GM23338 (cell line): Measurements from ENCODE around the gene FGD3. TPM values are rescaled to one million over a fixed set of nuclear protein-coding genes. Genes with fewer than 3 reads are reported as not detected.

Experiments used
- ATAC-seq: fragments of 200-7000 bp; cut with Tn5 transposase; 3 replicates; pipeline ENCODE4 v1.9.1; 2020
- DNase-seq: peaks from one replicate; pipeline ENCODE4 v3.0.0-alpha.2; 2015; ENCODE audit warnings: low spot score
- H2AFZ ChIP-seq: fragments of 200-600 bp; sonication (generic); 2 replicates; pipeline ENCODE4 v1.8.0; 2016; ENCODE audit warnings: antibody characterized with exemption, mild to moderate bottlenecking, moderate library complexity
- H3F3A ChIP-seq: fragments of 200-600 bp; sonication (generic); replicated peaks from 2 replicates; pipeline ENCODE4 v1.8.0; 2017; ENCODE audit warnings: antibody characterized with exemption, mixed run types, low read depth
- H3K27ac ChIP-seq: fragments of 200-600 bp; sonication (generic); 2 replicates; pipeline ENCODE4 v1.6.1; 2016; ENCODE audit warnings: low read depth
- H3K27me3 ChIP-seq: fragments of 200-600 bp; sonication (generic); 2 replicates; pipeline ENCODE4 v1.8.0; 2016; ENCODE audit warnings: mild to moderate bottlenecking, mixed run types, moderate library complexity; ENCODE audit not compliant: insufficient read depth
- H3K36me3 ChIP-seq: fragments of 200-600 bp; sonication (generic); 2 replicates; pipeline ENCODE4 v1.8.0; 2016; ENCODE audit warnings: mild to moderate bottlenecking; ENCODE audit not compliant: insufficient read depth
- H3K4me1 ChIP-seq: fragments of 200-600 bp; sonication (generic); 2 replicates; pipeline ENCODE4 v1.8.0; 2016; ENCODE audit warnings: mild to moderate bottlenecking, moderate library complexity; ENCODE audit not compliant: insufficient read depth
- H3K4me2 ChIP-seq: fragments of 200-600 bp; sonication (generic); 2 replicates; pipeline ENCODE4 v1.7.1; 2017; ENCODE audit warnings: mixed run types
- H3K4me3 ChIP-seq: fragments of 200-600 bp; sonication (generic); 2 replicates; pipeline ENCODE4 v1.6.1; 2016; ENCODE audit warnings: mixed run types
- H3K79me2 ChIP-seq: fragments of 200-600 bp; sonication (generic); replicated peaks from 2 replicates; pipeline ENCODE4 v1.8.0; 2017; ENCODE audit warnings: mild to moderate bottlenecking; ENCODE audit not compliant: insufficient read depth
- H3K9me2 ChIP-seq: fragments of 200-600 bp; sonication (generic); 2 replicates; pipeline ENCODE4 v1.8.0; 2017; ENCODE audit not compliant: insufficient read depth
- H4K20me1 ChIP-seq: fragments of 200-600 bp; sonication (generic); replicated peaks from 2 replicates; pipeline ENCODE4 v1.8.0; 2017; ENCODE audit warnings: mild to moderate bottlenecking; ENCODE audit not compliant: insufficient read depth
- H3K27ac Mint-ChIP-seq: 2 replicates; pipeline ENCODE4 v1.8.0; 2020; ENCODE audit warnings: inconsistent platforms, mild to moderate bottlenecking, moderate library complexity, mixed read lengths
- H3K27me3 Mint-ChIP-seq: 3 replicates; pipeline ENCODE4 v1.8.0; 2022; ENCODE audit warnings: low read depth, mild to moderate bottlenecking, moderate library complexity, mixed read lengths, inconsistent platforms; ENCODE audit not compliant: insufficient read depth, poor library complexity
- H3K36me3 Mint-ChIP-seq: 3 replicates; pipeline ENCODE4 v1.8.0; 2021; ENCODE audit warnings: low read depth, mild to moderate bottlenecking, inconsistent platforms, moderate library complexity, mixed read lengths
- H3K4me1 Mint-ChIP-seq: 3 replicates; pipeline ENCODE4 v1.8.0; 2020; ENCODE audit warnings: mild to moderate bottlenecking, inconsistent platforms, mixed read lengths
- H3K4me3 Mint-ChIP-seq: 3 replicates; pipeline ENCODE4 v1.8.0; 2021; ENCODE audit warnings: moderate library complexity, mild to moderate bottlenecking, inconsistent platforms, mixed read lengths
- H3K9me3 Mint-ChIP-seq: 3 replicates; pipeline ENCODE4 v1.8.0; 2020; ENCODE audit warnings: moderate library complexity, mild to moderate bottlenecking, inconsistent platforms, mixed read lengths
- CREB1 ChIP-seq: fragments of 250-450 bp; sonication (Bioruptor Pico); IDR thresholded peaks from 2 replicates; pipeline ENCODE4 v1.5.0; 2020; ENCODE audit warnings: low read depth, mild to moderate bottlenecking, moderate library complexity
- EZH2 ChIP-seq: fragments of 200-600 bp; sonication (generic); IDR thresholded peaks from one replicate; pipeline ENCODE4 v1.8.0; 2017; ENCODE audit warnings: antibody characterized with exemption, mild to moderate bottlenecking, low read depth; ENCODE audit not compliant: unreplicated experiment
- ZNF114 ChIP-seq: fragments of 250-450 bp; sonication (Bioruptor Pico); IDR thresholded peaks from 2 replicates; pipeline ENCODE4 v1.5.0; 2020; ENCODE audit warnings: mild to moderate bottlenecking, moderate library complexity
- polyA plus RNA-seq: library from polyadenylated mRNA; unstranded; fragments of >200 nt; fragmentation: Nextera tagmentation; extraction: Ambion mirVana; gene quantifications from 2 replicates; pipeline ENCODE4 v1.2.1, GENCODE V29; 2016
- total RNA-seq: library from RNA; depleted of rRNA; stranded (reverse); fragments of >200 nt; shearing (Covaris generic); gene quantifications from 2 replicates; pipeline ENCODE4 v1.2.3, GENCODE V29; 2014
- TF ChIP-seq, protein P1 (sequence below): IDR thresholded peaks from 2 replicates; pipeline ENCODE4 v1.6.1; 2016; ENCODE audit warnings: antibody characterized with exemption
- TF ChIP-seq, protein P2 (sequence below), 2 experiments: fragments of 200-600 bp in 1 of 2; sonication (generic) in 1 of 2; conservative IDR thresholded peaks; 2 replicates each; pipeline versions ENCODE4 v1.5.1 to v1.6.1; 2016 to 2017; ENCODE audit warnings: antibody characterized with exemption in 2 of 2, low read depth in 2 of 2, mild to moderate bottlenecking in 2 of 2, moderate library complexity in 1 of 2

FGD3 gene
- total and polyA plus RNA-seq, 2 experiments from 2014 or later, result 0.95 to 1.7 TPM

DNA sequence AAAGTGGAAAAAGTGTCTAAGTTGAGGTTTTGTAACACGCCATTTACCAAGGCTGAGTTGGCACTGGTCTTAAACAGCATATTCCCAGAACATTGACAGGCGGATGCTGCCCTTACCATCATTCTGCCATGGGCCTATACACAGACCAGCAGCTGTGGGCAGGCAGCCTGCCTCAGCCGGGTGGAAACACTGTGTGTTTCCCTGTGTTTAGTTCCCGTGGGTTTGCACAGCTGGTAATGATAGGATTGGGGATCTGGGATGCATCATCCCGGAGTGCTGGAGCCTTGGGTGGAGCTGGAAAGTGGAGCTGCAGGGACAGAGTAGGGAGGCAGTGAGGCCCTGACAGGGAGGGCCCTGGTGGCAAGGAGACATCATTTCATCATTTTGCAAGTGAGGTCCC, 5.5 kb upstream of the FGD3 start (continued):
- TF ChIP-seq, protein P1, sequence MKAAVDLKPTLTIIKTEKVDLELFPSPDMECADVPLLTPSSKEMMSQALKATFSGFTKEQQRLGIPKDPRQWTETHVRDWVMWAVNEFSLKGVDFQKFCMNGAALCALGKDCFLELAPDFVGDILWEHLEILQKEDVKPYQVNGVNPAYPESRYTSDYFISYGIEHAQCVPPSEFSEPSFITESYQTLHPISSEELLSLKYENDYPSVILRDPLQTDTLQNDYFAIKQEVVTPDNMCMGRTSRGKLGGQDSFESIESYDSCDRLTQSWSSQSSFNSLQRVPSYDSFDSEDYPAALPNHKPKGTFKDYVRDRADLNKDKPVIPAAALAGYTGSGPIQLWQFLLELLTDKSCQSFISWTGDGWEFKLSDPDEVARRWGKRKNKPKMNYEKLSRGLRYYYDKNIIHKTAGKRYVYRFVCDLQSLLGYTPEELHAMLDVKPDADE, result no peak
- TF ChIP-seq EZH2 (no peak), ZNF114 (CRISPR knock-in tag) (no peak), CREB1 (CRISPR knock-in tag) (no peak)

DNA sequence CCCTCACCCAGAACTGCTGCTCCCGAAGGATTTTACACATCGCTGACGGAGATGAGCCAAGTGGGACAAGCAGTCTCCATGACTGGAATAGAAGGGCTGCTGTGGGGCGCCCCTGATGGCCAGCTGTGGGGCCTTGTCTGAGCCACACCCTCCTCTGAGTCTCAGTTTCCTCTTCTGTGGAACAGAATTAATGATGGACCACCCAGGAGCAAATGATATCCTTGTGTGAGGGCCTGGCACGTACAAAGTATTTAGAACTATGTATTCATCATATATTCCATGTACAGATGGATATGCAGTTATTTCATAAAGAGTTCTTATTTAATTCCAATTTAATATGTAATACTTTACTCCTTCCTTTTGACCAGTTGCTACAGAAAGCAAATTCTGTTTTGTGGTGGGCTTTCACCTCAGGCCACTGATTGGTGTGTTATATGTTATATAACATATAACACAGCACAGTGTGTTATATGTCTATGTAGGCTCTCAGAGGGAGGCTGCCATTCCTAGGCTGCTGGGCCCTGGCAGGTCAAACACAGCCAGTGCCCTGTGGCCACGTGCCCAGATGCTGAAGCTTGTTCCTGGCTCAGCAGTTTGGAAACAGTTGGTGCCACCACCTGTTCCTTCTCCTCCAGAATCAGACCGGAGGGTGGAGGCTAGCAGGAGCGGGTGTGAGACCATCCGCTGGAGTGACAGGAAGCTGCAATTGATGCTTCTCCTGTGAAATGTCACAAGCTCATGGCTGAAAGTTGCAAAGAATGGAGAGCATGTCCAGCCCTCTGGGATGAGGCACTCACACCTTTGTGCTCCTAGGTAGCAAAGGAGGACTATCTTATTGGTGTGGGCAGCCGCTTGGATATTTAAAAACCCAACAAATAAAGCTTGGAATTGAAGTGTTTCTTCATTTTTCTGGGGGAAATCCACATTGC, 4.4 kb upstream of the FGD3 start:
- H3K4me1 Mint-ChIP-seq, result peaks cover 11% of the 10 kb centered on the region; the same call in 2 of the 3 replicates
- Histone ChIP-seq H3K4me2 (no peak overlapping the region), H4K20me1 (no peaks in the 10 kb centered on the region), H3K4me1 (peaks cover 3% of the 10 kb centered on the region), H3K27ac (no peak overlapping the region), H3F3A (no peaks in the 10 kb centered on the region; the same call in 1 of the 2 replicates), H2AFZ (no peak overlapping the region), H3K79me2 (no peaks in the 10 kb centered on the region), H3K27me3 (no peaks in the 10 kb centered on the region), H3K4me3 (no peak overlapping the region), H3K9me2 (no peaks in the 10 kb centered on the region; the same call in 1 of the 2 replicates), H3K36me3 (no peaks in the 10 kb centered on the region; the same call in 1 of the 2 replicates)
- no peak for TF ChIP-seq ZNF114 (CRISPR knock-in tag)
- H3K4me3 Mint-ChIP-seq, result no peak overlapping the region
- H3K27ac Mint-ChIP-seq, result no peak overlapping the region
- peaks cover 13% of the 10 kb centered on the region for H3K27me3 Mint-ChIP-seq
- peaks cover 21% of the 10 kb centered on the region for H3K9me3 Mint-ChIP-seq
- DNase-seq, result no peak
- no peak for ATAC-seq
- peaks cover 16% of the 10 kb centered on the region for H3K36me3 Mint-ChIP-seq

DNA sequence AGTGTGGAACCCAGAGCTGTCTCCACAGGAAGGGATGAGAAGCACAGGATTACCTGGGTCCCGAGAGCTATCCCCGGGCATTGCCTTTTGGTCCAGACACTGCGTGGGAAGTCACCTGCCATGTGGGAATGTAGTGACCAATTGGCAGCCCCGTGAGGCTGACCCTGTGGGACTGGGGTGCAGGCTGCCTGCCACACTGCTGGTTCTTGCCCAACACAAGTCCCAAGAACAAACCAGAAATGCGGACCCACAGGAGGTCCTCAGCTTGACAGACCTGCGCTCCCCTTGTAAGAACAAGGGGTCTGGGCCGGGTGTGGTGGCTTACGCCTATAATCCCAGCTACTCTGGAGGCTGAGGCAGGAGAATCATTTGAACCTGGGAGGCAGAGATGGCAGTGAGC, 2.4 kb upstream of the FGD3 start:
- no peak for DNase-seq

More for the DNA sequence above, 2.4 kb upstream of the FGD3 start:
- H3K27me3 Mint-ChIP-seq, result peaks cover 11% of the 10 kb centered on the region
- Histone ChIP-seq H3K79me2 (no peaks in the 10 kb centered on the region), H3K36me3 (no peaks in the 10 kb centered on the region; the same call in 1 of the 2 replicates), H3K4me2 (no peak overlapping the region), H3K4me3 (no peak overlapping the region), H3K27ac (no peak overlapping the region), H3K9me2 (no peaks in the 10 kb centered on the region; the same call in 1 of the 2 replicates), H3K4me1 (peaks cover 7% of the 10 kb centered on the region), H2AFZ (no peak overlapping the region), H4K20me1 (no peaks in the 10 kb centered on the region), H3K27me3 (no peaks in the 10 kb centered on the region), H3F3A (no peaks in the 10 kb centered on the region; the same call in 1 of the 2 replicates)
- no peak overlapping the region for H3K4me3 Mint-ChIP-seq
- TF ChIP-seq, protein P2, sequence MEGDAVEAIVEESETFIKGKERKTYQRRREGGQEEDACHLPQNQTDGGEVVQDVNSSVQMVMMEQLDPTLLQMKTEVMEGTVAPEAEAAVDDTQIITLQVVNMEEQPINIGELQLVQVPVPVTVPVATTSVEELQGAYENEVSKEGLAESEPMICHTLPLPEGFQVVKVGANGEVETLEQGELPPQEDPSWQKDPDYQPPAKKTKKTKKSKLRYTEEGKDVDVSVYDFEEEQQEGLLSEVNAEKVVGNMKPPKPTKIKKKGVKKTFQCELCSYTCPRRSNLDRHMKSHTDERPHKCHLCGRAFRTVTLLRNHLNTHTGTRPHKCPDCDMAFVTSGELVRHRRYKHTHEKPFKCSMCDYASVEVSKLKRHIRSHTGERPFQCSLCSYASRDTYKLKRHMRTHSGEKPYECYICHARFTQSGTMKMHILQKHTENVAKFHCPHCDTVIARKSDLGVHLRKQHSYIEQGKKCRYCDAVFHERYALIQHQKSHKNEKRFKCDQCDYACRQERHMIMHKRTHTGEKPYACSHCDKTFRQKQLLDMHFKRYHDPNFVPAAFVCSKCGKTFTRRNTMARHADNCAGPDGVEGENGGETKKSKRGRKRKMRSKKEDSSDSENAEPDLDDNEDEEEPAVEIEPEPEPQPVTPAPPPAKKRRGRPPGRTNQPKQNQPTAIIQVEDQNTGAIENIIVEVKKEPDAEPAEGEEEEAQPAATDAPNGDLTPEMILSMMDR (conservative IDR thresholded peaks at IDR 0.05; ENCODE audit: low read depth in 2 of 2), result no peak
- peaks cover 12% of the 10 kb centered on the region; the same call in 2 of the 3 replicates for H3K4me1 Mint-ChIP-seq
- H3K27ac Mint-ChIP-seq, result no peak overlapping the region
- peaks cover 16% of the 10 kb centered on the region for H3K36me3 Mint-ChIP-seq
- peaks cover 21% of the 10 kb centered on the region for H3K9me3 Mint-ChIP-seq
- no peak for ATAC-seq
